Endothelial cell of umbilical vein (primary cell): ENCODE results near the gene CLEC18C. TPM values are rescaled to one million over a fixed set of nuclear protein-coding genes. Genes with fewer than 3 reads are reported as not detected.

ENCODE experiments used
- BruUV-seq: library from RNA; stranded (reverse); fragments of 400-500 nt; replicated peaks from 2 replicates; lab custom pipeline; 2021; lab: Mats Ljungman, UMichigan
- CTCF ChIA-PET: fragments of 300-600, 350-600 bp; sonication (Branson Sonifier 250); formaldehyde crosslinking; loops from one replicate; lab custom pipeline; 2021; ENCODE audit warnings: antibody characterized with exemption, inconsistent platforms; lab: Charles Lee
- POLR2A ChIA-PET: fragments of 300-600, 350-600 bp; sonication (Branson Sonifier 250); formaldehyde crosslinking; loops from one replicate; lab custom pipeline; 2021; ENCODE audit warnings: antibody characterized with exemption, inconsistent platforms; lab: Charles Lee
- DNase-seq: peaks from one replicate; pipeline ENCODE4 v3.0.0-alpha.2; 2011; ENCODE audit warnings: low read depth, low spot score
- FAIRE-seq: peaks from 2 replicates; lab custom pipeline; 2011; peaks lifted over from hg19 to GRCh38; lab: Jason Lieb, UNC
- H2AFZ ChIP-seq: 2 replicates; pipeline ENCODE4 v1.6.0; 2012; ENCODE audit warnings: low read depth, low read length, control low read depth, inconsistent platforms
- H3K27ac ChIP-seq: 2 replicates; pipeline ENCODE4 v1.5.1; 2011; ENCODE audit warnings: low read depth, mild to moderate bottlenecking, control low read depth, low read length, moderate library complexity; ENCODE audit not compliant: insufficient read depth
- H3K27me3 ChIP-seq, 2 experiments: 2 replicates each; pipeline versions ENCODE4 v1.6.0 to v1.6.1; 2011; ENCODE audit warnings: low read length in 2 of 2, mixed read lengths in 1 of 2; ENCODE audit not compliant: control insufficient read depth in 2 of 2, insufficient read depth in 2 of 2
- H3K36me3 ChIP-seq, 2 experiments: 2 replicates in 1 of 2; 3 replicates in 1 of 2; pipeline ENCODE4 v1.5.1; 2011; ENCODE audit warnings: low read length in 2 of 2, mild to moderate bottlenecking in 1 of 2, moderate library complexity in 1 of 2; ENCODE audit not compliant: control insufficient read depth in 2 of 2, insufficient read depth in 2 of 2; ENCODE audit errors: extremely low read depth in 1 of 2
- H3K4me1 ChIP-seq: 3 replicates; pipeline ENCODE4 v1.5.1; 2011; ENCODE audit warnings: mild to moderate bottlenecking, low read length; ENCODE audit not compliant: control insufficient read depth, insufficient read depth; ENCODE audit errors: extremely low read depth
- H3K4me2 ChIP-seq: 2 replicates; pipeline ENCODE4 v1.6.1; 2011; ENCODE audit warnings: low read length, control low read depth, mixed read lengths; ENCODE audit not compliant: insufficient read depth
- H3K4me3 ChIP-seq, 3 experiments: fragments of 200-600 bp in 1 of 3; sonication (generic), shearing (Covaris generic) in 1 of 3; replicated peaks in 1 of 3; 2 replicates each; pipeline ENCODE4 v1.5.1; 2011 to 2016; ENCODE audit warnings: control low read depth in 3 of 3, low read length in 3 of 3, mild to moderate bottlenecking in 2 of 3, inconsistent platforms in 1 of 3, low read depth in 1 of 3, moderate library complexity in 1 of 3; ENCODE audit not compliant: insufficient read depth in 1 of 3
- H3K79me2 ChIP-seq: 2 replicates; pipeline ENCODE4 v1.6.0; 2012; ENCODE audit warnings: low read length, inconsistent platforms; ENCODE audit not compliant: control insufficient read depth, insufficient read depth
- H3K9ac ChIP-seq: replicated peaks from 2 replicates; pipeline ENCODE3; 2011; ENCODE audit warnings: low read length, control low read depth; ENCODE audit not compliant: insufficient read depth; ENCODE audit errors: extremely low read depth
- H3K9me1 ChIP-seq: replicated peaks from 3 replicates; pipeline ENCODE4 v1.6.0; 2011; ENCODE audit warnings: mild to moderate bottlenecking, low read length; ENCODE audit not compliant: control insufficient read depth, insufficient read depth; ENCODE audit errors: extremely low read depth
- H3K9me3 ChIP-seq: replicated peaks from 2 replicates; pipeline ENCODE4 v1.5.1; 2012; ENCODE audit warnings: low read length, inconsistent platforms; ENCODE audit not compliant: control insufficient read depth, insufficient read depth
- H4K20me1 ChIP-seq: replicated peaks from 2 replicates; pipeline ENCODE3; 2011; ENCODE audit warnings: mild to moderate bottlenecking, low read length; ENCODE audit not compliant: control insufficient read depth, insufficient read depth; ENCODE audit errors: extremely low read depth
- EZH2 ChIP-seq: IDR thresholded peaks from 2 replicates; pipeline ENCODE4 v1.6.1; 2012; ENCODE audit warnings: borderline replicate concordance, low read depth, mild to moderate bottlenecking, moderate library complexity, low read length, inconsistent platforms; ENCODE audit not compliant: severe bottlenecking
- FOS ChIP-seq: IDR thresholded peaks from 2 replicates; pipeline ENCODE4 v1.6.1; 2011; ENCODE audit warnings: mild to moderate bottlenecking, low read length, moderate library complexity, borderline replicate concordance; ENCODE audit not compliant: insufficient read depth
- GATA2 ChIP-seq: IDR thresholded peaks from 2 replicates; pipeline ENCODE4 v1.7.0; 2011; ENCODE audit warnings: low read depth, mild to moderate bottlenecking, moderate library complexity, mixed read lengths, low read length; ENCODE audit not compliant: insufficient read length, insufficient read depth
- JUN ChIP-seq: IDR thresholded peaks from 2 replicates; pipeline ENCODE4 v1.6.1; 2011; ENCODE audit warnings: borderline replicate concordance, low read depth; ENCODE audit not compliant: insufficient read length, insufficient read depth
- MAX ChIP-seq: IDR thresholded peaks from 2 replicates; pipeline ENCODE4 v1.6.1; 2011; ENCODE audit not compliant: insufficient read depth, insufficient read length
- MYC ChIP-seq: IDR thresholded peaks from one replicate; pipeline ENCODE4 v1.6.1; 2011; ENCODE audit warnings: mild to moderate bottlenecking, low read depth, low read length
- POLR2A ChIP-seq: IDR thresholded peaks from 2 replicates; pipeline ENCODE4 v1.6.1; 2012; ENCODE audit warnings: low read depth, mild to moderate bottlenecking, control low read depth, low read length
- POLR2AphosphoS5 ChIP-seq: IDR thresholded peaks from 2 replicates; pipeline ENCODE4 v1.6.1; 2012; ENCODE audit warnings: low read depth, mild to moderate bottlenecking, control low read depth, low read length, moderate library complexity; ENCODE audit not compliant: insufficient read depth
- dilution Hi-C: fragments of 300-500 bp; cut with MboI; formaldehyde crosslinking; loops from one replicate; pipeline ENCODE4 v1.15.0; 2019; ENCODE audit warnings: low sequenced_read_pairs; ENCODE audit not compliant: extremely low pct_ligation_motif_present
- intact Hi-C: fragments of 100-400 bp; cut with micrococcal nuclease; formaldehyde crosslinking; loops from one replicate; pipeline ENCODE4 v1.10.0; 2022
- polyA plus RNA-seq, 4 experiments: library from polyadenylated mRNA; depleted of rRNA in 3 of 4; stranded (reverse) in 3 of 4; unstranded in 1 of 4; fragments of >200 nt; gene quantifications; 2 replicates each; pipeline versions ENCODE4 v1.2.1 to v1.2.3, GENCODE V29; 2011 to 2012; ENCODE audit warnings: missing spikeins in 1 of 4
- total RNA-seq: library from RNA; stranded (reverse); gene quantifications from 2 replicates; pipeline ENCODE4 v1.2.3, GENCODE V29; 2021
- TF ChIP-seq, protein P1 (sequence below), 2 donors: IDR thresholded peaks; 1 replicate in 1 of 2; 2 replicates in 1 of 2; pipeline ENCODE4 v1.5.1; 2011; ENCODE audit warnings: low read length in 2 of 2, mild to moderate bottlenecking in 2 of 2, moderate library complexity in 2 of 2, control low read depth in 1 of 2, inconsistent platforms in 1 of 2, low read depth in 1 of 2; ENCODE audit not compliant: insufficient read depth in 1 of 2; ENCODE audit errors: extremely low read depth in 1 of 2

CLEC18C gene
- total and polyA plus RNA-seq, 2 donors (not counting 3 experiments of a cell fraction or from before 2014, with no cell fraction given), result not detected

- ChIA-PET CTCF (interaction anchor here (1.5 to 6.3 kb wide), 3 partner anchors 91 to 107 kb away, joined by 6 to 40 read pairs (median 6); partner anchors contain the start of gene EXOSC6), POLR2A (no interaction called here)
- Histone ChIP-seq H3K4me2 (no peak overlapping the region), H3K4me1 (peaks cover 9% of the 10 kb centered on the region), H3K27me3 (no peaks in the 10 kb centered on the region), H4K20me1 (no peaks in the 10 kb centered on the region), H3K9me1 (no peaks in the 10 kb centered on the region), H3K9me3 (no peaks in the 10 kb centered on the region), H3K27ac (no peak overlapping the region), H3K79me2 (no peaks in the 10 kb centered on the region), H3K9ac (no peak overlapping the region), H3K4me3 (no peak overlapping the region), H2AFZ (no peak overlapping the region), H3K36me3 (peaks cover 15 to 47% of the 10 kb centered on the region in 2 experiments)
- BruUV-seq, result TSS peak; percentile 1
- intact Hi-C loops (no loop called here), dilution Hi-C loops (no loop called here)
- no peak for TF ChIP-seq FOS
- TF ChIP-seq MYC, result no peak
- no peak for TF ChIP-seq EZH2
- TF ChIP-seq JUN, result no peak
- TF ChIP-seq MAX, result no peak
- no peak for TF ChIP-seq POLR2AphosphoS5
- no peak for TF ChIP-seq POLR2A
- TF ChIP-seq GATA2, result no peak
- TF ChIP-seq, protein P1, sequence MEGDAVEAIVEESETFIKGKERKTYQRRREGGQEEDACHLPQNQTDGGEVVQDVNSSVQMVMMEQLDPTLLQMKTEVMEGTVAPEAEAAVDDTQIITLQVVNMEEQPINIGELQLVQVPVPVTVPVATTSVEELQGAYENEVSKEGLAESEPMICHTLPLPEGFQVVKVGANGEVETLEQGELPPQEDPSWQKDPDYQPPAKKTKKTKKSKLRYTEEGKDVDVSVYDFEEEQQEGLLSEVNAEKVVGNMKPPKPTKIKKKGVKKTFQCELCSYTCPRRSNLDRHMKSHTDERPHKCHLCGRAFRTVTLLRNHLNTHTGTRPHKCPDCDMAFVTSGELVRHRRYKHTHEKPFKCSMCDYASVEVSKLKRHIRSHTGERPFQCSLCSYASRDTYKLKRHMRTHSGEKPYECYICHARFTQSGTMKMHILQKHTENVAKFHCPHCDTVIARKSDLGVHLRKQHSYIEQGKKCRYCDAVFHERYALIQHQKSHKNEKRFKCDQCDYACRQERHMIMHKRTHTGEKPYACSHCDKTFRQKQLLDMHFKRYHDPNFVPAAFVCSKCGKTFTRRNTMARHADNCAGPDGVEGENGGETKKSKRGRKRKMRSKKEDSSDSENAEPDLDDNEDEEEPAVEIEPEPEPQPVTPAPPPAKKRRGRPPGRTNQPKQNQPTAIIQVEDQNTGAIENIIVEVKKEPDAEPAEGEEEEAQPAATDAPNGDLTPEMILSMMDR (IDR thresholded peaks at IDR 0.05; ENCODE audit: extremely low read depth in 1 of 2, insufficient read depth in 1 of 2, low read depth in 1 of 2, low read length in 2 of 2), result no peak
- FAIRE-seq (no peak), DNase-seq (no peak)
Observed at GRCh38 chr16:70160821-70161220, 12.8 kb upstream of the CLEC18C start.
